ENCODE measurements around the gene MORC2. TPM values are rescaled to one million over a fixed set of nuclear protein-coding genes. Genes with fewer than 3 reads are reported as not detected.

MORC2 gene
- total and polyA plus RNA-seq, 4 donors, result 11.9 to 24.7 (median 20.7) TPM

GRCh38 chr22:30982512-30982911, 13.9 kb upstream of the MORC2 start:
- no peak for DNase-seq
- Histone ChIP-seq H3K9ac (ENCODE audit: insufficient read depth in 1 of 2, low read length in 2 of 2) (no peak overlapping the region), H3K4me3 (no peak overlapping the region), H3K27me3 (ENCODE audit: control insufficient read depth in 3 of 3, insufficient read depth in 3 of 3, low read length in 2 of 3) (no peaks in the 10 kb centered on the region), H3K9me3 (ENCODE audit: control insufficient read depth in 4 of 4, insufficient read depth in 3 of 4, low read length in 3 of 4) (peaks cover 0 to 26% (median 1%) of the 10 kb centered on the region in 4 donors), H3K27ac (ENCODE audit: low read depth in 1 of 2, low read length in 1 of 2) (no peak overlapping the region), H3K4me1 (ENCODE audit: control insufficient read depth in 5 of 5, insufficient read depth in 5 of 5, low read length in 5 of 5) (peaks cover 0 to 2% (median 0%) of the 10 kb centered on the region in 5 donors), H3K36me3 (ENCODE audit: control insufficient read depth in 4 of 4, insufficient read depth in 4 of 4, low read length in 4 of 4) (no peaks in the 10 kb centered on the region)
- no peak for TF ChIP-seq CTCF (IDR thresholded peaks at IDR 0.05; ENCODE audit: control extremely low read depth, extremely low read depth)
- WGBS, 2 donors, result 89 to 93% methylated on average over 2 of the region's 2 CpGs
- ATAC-seq (ENCODE audit: insufficient read depth, low FRiP score), result no peak

- peaks cover 0 to 3% (median 0%) of the 10 kb centered on the region in 5 donors for H3K4me1 ChIP-seq (ENCODE audit: control insufficient read depth in 5 of 5, insufficient read depth in 5 of 5, low read length in 5 of 5)
- no peak overlapping the region for H3K27ac ChIP-seq (ENCODE audit: low read depth in 1 of 2, low read length in 1 of 2)
- TF ChIP-seq CTCF (IDR thresholded peaks at IDR 0.05; ENCODE audit: control extremely low read depth, extremely low read depth), result no peak
- no peaks in the 10 kb centered on the region for H3K27me3 ChIP-seq (ENCODE audit: control insufficient read depth in 3 of 3, insufficient read depth in 3 of 3, low read length in 2 of 3)
- H3K9ac ChIP-seq (ENCODE audit: insufficient read depth in 1 of 2, low read length in 2 of 2), result no peak overlapping the region
- DNase-seq (no peak), ATAC-seq (ENCODE audit: insufficient read depth, low FRiP score) (no peak)
- H3K9me3 ChIP-seq (ENCODE audit: control insufficient read depth in 4 of 4, insufficient read depth in 3 of 4, low read length in 3 of 4), result peaks cover under 1 to 40% (median 11%) of the 10 kb centered on the region in 4 donors
- peaks cover 3 to 10% (median 9%) of the 10 kb centered on the region in 4 donors for H3K36me3 ChIP-seq (ENCODE audit: control insufficient read depth in 4 of 4, insufficient read depth in 4 of 4, low read length in 4 of 4)
- 77 to 78% methylated on average over 3 of the region's 3 CpGs for WGBS, 2 donors
- no peak overlapping the region for H3K4me3 ChIP-seq
These were observed 11.4 kb upstream of the MORC2 start for GRCh38 chr22:30979932-30980331.

- H3K9me3 ChIP-seq (ENCODE audit: control insufficient read depth in 4 of 4, insufficient read depth in 3 of 4, low read length in 3 of 4), result peaks cover 3 to 49% (median 17%) of the 10 kb centered on the region in 4 donors
- 77 to 89% methylated on average over 3 of the region's 3 CpGs for WGBS, 2 donors
These were observed 9.9 kb upstream of the MORC2 start for GRCh38 chr22:30978304-30978962.

More at GRCh38 chr22:30978304-30978962, 9.9 kb upstream of the MORC2 start:
- ATAC-seq (ENCODE audit: insufficient read depth, low FRiP score) (no peak), DNase-seq (no peak)
- Histone ChIP-seq H3K36me3 (ENCODE audit: control insufficient read depth in 4 of 4, insufficient read depth in 4 of 4, low read length in 4 of 4) (peaks cover 5 to 25% (median 19%) of the 10 kb centered on the region in 4 donors), H3K27me3 (ENCODE audit: control insufficient read depth in 3 of 3, insufficient read depth in 3 of 3, low read length in 2 of 3) (no peaks in the 10 kb centered on the region), H3K4me1 (ENCODE audit: control insufficient read depth in 5 of 5, insufficient read depth in 5 of 5, low read length in 5 of 5) (peaks cover 0 to 3% (median 0%) of the 10 kb centered on the region in 5 donors), H3K9ac (ENCODE audit: insufficient read depth in 1 of 2, low read length in 2 of 2) (no peak overlapping the region), H3K4me3 (no peak overlapping the region), H3K27ac (ENCODE audit: low read depth in 1 of 2, low read length in 1 of 2) (no peak overlapping the region)
- no peak for TF ChIP-seq CTCF (IDR thresholded peaks at IDR 0.05; ENCODE audit: control extremely low read depth, extremely low read depth)

Measured in lung (tissue), 12 donors.